ENCODE data around the gene MBOAT2. TPM values are rescaled to one million over a fixed set of nuclear protein-coding genes. Genes with fewer than 3 reads are reported as not detected.
"Not testable (repeated sequence)": the region's sequence is repeated elsewhere in the genome, so short reads cannot be mapped to it uniquely, and the experiment has no call there.

MBOAT2 gene
- total RNA-seq, 2 donors from 2014 or later, result 34.3 to 51.1 TPM

GRCh38 chr2:8980096-8980495 is 23.4 kb downstream of the MBOAT2 start:
- Histone ChIP-seq H3K4me3 (no peak overlapping the region), H3K4me1 (no peaks in the 10 kb centered on the region), H3K27ac (no peak overlapping the region), H3K27me3 (no peaks in the 10 kb centered on the region), H3K9me3 (no peaks in the 10 kb centered on the region), H3K36me3 (no peaks in the 10 kb centered on the region), H3K9ac (ENCODE audit: low read depth in 2 of 2, low read length in 2 of 2) (no peak overlapping the region)
- no peak for DNase-seq
- no peak for TF ChIP-seq CTCF (IDR thresholded peaks at IDR 0.05)
- intact Hi-C loops (cut with DNase I), result no loop called here

- no peaks in the 10 kb centered on the region for H3K4me1 ChIP-seq
- DNase-seq, result no peak
- H3K27me3 ChIP-seq, result no peaks in the 10 kb centered on the region
- no peak overlapping the region for H3K27ac ChIP-seq
- no peak overlapping the region for H3K9ac ChIP-seq (ENCODE audit: low read depth in 2 of 2, low read length in 2 of 2)
- no peak overlapping the region for H3K4me3 ChIP-seq
- no peak for TF ChIP-seq CTCF (IDR thresholded peaks at IDR 0.05)
- intact Hi-C loops (cut with DNase I), result no loop called here
- H3K36me3 ChIP-seq, result no peaks in the 10 kb centered on the region
- no peaks in the 10 kb centered on the region for H3K9me3 ChIP-seq
These were observed 25.7 kb downstream of the MBOAT2 start for GRCh38 chr2:8977758-8978157.

- H3K27ac ChIP-seq, result no peak overlapping the region
- intact Hi-C loops (cut with DNase I), result no loop called here
- no peak overlapping the region for H3K4me3 ChIP-seq
- TF ChIP-seq CTCF (IDR thresholded peaks at IDR 0.05), result no peak
- no peaks in the 10 kb centered on the region for H3K36me3 ChIP-seq
- no peak overlapping the region for H3K9ac ChIP-seq (ENCODE audit: low read depth in 2 of 2, low read length in 2 of 2)
- H3K9me3 ChIP-seq, result no peaks in the 10 kb centered on the region
- no peak for DNase-seq
- H3K4me1 ChIP-seq, result no peaks in the 10 kb centered on the region
- H3K27me3 ChIP-seq, result no peaks in the 10 kb centered on the region
These were observed 26.8 kb downstream of the MBOAT2 start for GRCh38 chr2:8976442-8977259.

- intact Hi-C loops (cut with DNase I), result no loop called here
- no peak overlapping the region for H3K4me3 ChIP-seq
- no peak for DNase-seq
- TF ChIP-seq CTCF (IDR thresholded peaks at IDR 0.05), result no peak
- H3K9ac ChIP-seq (ENCODE audit: low read depth in 2 of 2, low read length in 2 of 2), result no peak overlapping the region
- H3K9me3 ChIP-seq, result no peaks in the 10 kb centered on the region
- no peaks in the 10 kb centered on the region for H3K27me3 ChIP-seq
- H3K36me3 ChIP-seq, result no peaks in the 10 kb centered on the region
- H3K4me1 ChIP-seq, result no peaks in the 10 kb centered on the region
- H3K27ac ChIP-seq, result no peak overlapping the region
These were observed 29.5 kb downstream of the MBOAT2 start for GRCh38 chr2:8974016-8974415.

- H3K4me1 ChIP-seq; DNase-seq; H3K9ac ChIP-seq (ENCODE audit: low read depth in 2 of 2, low read length in 2 of 2); H3K27ac ChIP-seq; H3K4me3 ChIP-seq; H3K36me3 ChIP-seq; intact Hi-C loops (cut with DNase I); H3K27me3 ChIP-seq; H3K9me3 ChIP-seq: not testable (repeated sequence)
These were observed 30.5 kb downstream of the MBOAT2 start for GRCh38 chr2:8973017-8973416.

GRCh38 chr2:8972535-8972934 is 30.9 kb downstream of the MBOAT2 start:
- intact Hi-C loops (cut with DNase I); H3K27ac ChIP-seq; H3K36me3 ChIP-seq; H3K9me3 ChIP-seq; H3K4me3 ChIP-seq; H3K4me1 ChIP-seq; H3K9ac ChIP-seq (ENCODE audit: low read depth in 2 of 2, low read length in 2 of 2); DNase-seq; H3K27me3 ChIP-seq: not testable (repeated sequence)

GRCh38 chr2:8969348-8969747 is 34.1 kb downstream of the MBOAT2 start:
- H3K4me1 ChIP-seq; intact Hi-C loops (cut with DNase I); H3K9ac ChIP-seq (ENCODE audit: low read depth in 2 of 2, low read length in 2 of 2); H3K9me3 ChIP-seq; DNase-seq; H3K27me3 ChIP-seq; H3K36me3 ChIP-seq; H3K27ac ChIP-seq; H3K4me3 ChIP-seq: not testable (repeated sequence)

All from colonic mucosa (tissue), 4 donors.